Measurements from ENCODE around the gene FEN1. TPM values are rescaled to one million over a fixed set of nuclear protein-coding genes. Genes with fewer than 3 reads are reported as not detected.
A peak's percentile ranks its signal among the peaks of the same experiment; 100 is the strongest.

FEN1 gene
- total RNA-seq, 1 donor from 2014 or later, result 19.8 TPM

DNA sequence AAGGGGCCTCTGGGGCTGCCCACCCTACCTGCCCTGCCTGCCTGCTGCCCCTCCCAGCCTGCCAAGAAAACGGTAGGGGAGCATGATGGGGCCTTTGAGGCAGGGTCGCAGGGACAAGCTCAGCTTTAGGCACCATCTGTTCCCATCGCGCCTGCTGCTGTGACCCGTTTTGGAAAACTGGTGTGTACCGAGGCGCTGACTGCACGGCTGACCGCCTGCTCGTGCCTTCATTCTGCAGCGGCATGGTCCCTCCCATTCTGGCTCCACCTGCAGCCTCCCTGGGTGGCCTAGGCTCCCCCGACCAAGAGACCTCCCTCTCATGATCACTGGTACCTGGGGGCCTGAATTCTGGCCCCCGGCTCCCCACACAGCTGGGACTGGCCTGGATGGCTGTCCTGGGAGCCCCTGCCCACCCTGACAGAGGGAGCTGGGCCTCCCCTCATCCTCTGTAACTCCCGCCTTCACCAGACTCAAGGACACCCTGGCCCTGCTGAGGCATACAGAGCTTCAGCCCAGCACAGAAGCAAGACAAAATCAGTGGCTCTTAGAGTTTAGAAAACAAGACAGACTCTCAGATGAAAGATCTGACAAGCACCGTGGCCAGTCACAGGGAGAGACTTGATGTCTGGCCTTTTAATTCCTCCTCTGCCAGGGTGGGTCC is 46.8 kb upstream of the FEN1 start:
- Mint-ChIP-seq H3K9me3 (ENCODE audit: unreplicated experiment) (no peaks in the 10 kb centered on the region), H3K27ac (ENCODE audit: unreplicated experiment) (no peak overlapping the region), H3K4me1 (ENCODE audit: unreplicated experiment) (peaks cover 7% of the 10 kb centered on the region), H3K36me3 (ENCODE audit: unreplicated experiment) (peaks cover 3% of the 10 kb centered on the region), H3K4me3 (ENCODE audit: unreplicated experiment) (no peak overlapping the region), H3K27me3 (ENCODE audit: unreplicated experiment) (no peaks in the 10 kb centered on the region)
- TF ChIP-seq, protein P1, sequence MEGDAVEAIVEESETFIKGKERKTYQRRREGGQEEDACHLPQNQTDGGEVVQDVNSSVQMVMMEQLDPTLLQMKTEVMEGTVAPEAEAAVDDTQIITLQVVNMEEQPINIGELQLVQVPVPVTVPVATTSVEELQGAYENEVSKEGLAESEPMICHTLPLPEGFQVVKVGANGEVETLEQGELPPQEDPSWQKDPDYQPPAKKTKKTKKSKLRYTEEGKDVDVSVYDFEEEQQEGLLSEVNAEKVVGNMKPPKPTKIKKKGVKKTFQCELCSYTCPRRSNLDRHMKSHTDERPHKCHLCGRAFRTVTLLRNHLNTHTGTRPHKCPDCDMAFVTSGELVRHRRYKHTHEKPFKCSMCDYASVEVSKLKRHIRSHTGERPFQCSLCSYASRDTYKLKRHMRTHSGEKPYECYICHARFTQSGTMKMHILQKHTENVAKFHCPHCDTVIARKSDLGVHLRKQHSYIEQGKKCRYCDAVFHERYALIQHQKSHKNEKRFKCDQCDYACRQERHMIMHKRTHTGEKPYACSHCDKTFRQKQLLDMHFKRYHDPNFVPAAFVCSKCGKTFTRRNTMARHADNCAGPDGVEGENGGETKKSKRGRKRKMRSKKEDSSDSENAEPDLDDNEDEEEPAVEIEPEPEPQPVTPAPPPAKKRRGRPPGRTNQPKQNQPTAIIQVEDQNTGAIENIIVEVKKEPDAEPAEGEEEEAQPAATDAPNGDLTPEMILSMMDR (IDR thresholded peaks at IDR 0.05), result no peak
- no peak for DNase-seq (ENCODE audit: extremely low spot score, unreplicated experiment)

DNA sequence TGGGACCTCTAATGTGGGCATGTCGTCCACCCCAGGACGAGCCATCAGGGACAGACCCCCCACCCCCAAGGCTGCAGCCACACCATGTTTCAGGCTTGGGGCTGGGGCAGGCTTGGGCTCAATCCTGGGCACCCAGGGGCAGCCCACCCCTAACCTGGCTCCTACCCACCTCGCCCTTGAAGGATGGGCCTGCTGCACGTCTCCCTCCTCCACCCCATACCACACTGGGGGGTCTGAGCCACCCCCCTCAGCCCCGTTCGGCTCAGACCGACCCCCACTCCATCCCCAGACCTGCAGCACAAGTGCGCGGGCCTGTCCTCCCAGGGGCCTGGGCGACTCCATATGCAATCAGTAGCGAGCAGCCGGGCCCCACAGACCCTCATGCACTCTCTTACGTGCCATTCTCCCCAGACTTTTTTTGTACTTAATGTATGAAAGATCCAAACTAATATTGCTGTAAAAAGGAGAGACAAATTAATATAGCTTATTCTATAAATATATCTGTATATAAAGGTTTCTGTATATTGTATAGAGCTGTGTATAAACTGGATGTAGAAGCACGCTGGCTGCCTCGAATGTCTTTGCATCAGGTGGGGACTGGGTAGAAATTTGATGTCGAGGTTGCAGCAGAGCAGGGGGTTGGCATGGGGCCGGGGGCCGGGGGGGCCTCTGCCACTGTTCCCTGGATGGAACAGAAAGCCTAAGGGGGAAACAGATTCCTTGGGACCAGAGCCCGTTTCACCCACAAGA is 46.1 kb upstream of the FEN1 start:
- Mint-ChIP-seq H3K36me3 (ENCODE audit: unreplicated experiment) (peaks cover 3% of the 10 kb centered on the region), H3K4me1 (ENCODE audit: unreplicated experiment) (peaks cover 7% of the 10 kb centered on the region), H3K27ac (ENCODE audit: unreplicated experiment) (no peak overlapping the region), H3K4me3 (ENCODE audit: unreplicated experiment) (no peak overlapping the region), H3K9me3 (ENCODE audit: unreplicated experiment) (no peaks in the 10 kb centered on the region), H3K27me3 (ENCODE audit: unreplicated experiment) (no peaks in the 10 kb centered on the region)
- TF ChIP-seq, protein P1 (IDR thresholded peaks at IDR 0.05), result no peak
- no peak for DNase-seq (ENCODE audit: extremely low spot score, unreplicated experiment)

DNA sequence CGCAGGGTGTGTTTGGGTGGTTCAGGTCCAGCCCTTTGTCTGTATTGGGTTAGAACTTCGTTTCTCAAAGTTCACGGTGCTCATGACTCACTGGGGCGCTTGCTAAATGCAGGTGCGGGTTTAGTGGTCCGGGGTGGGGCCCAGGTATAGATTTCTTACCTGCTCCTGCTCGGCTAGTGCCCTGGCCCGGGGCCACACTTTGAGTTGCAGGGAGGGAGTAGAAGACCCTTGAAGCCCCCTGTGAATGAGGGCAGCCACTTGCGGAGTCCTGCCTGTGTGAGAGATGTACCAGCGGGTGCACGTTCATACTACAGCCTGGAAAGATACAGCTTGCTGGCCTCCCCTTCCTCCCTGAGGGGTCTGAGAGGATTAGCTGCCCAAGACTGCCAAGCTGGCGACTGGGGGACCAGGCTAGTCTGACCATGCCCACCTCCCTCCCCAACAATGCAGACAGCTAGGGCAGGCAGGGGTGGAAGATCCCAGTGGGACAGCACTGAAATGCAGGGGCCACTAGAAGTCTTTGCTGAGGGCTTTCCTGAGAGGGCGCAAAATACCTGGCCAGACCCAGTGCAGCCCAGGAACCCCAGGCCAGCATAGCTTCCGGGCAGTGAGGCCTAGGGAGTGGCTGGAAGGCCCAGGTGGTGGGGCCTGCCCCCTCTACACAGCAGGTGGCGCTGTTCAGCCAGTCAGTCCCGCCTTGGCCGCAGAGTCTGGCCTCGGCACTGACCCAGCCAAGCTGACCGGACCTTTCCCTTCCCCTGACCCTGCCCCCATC is 45.3 kb upstream of the FEN1 start:
- DNase-seq (ENCODE audit: extremely low spot score, unreplicated experiment), result peak; percentile 89
- Mint-ChIP-seq H3K36me3 (ENCODE audit: unreplicated experiment) (no peaks in the 10 kb centered on the region), H3K27me3 (ENCODE audit: unreplicated experiment) (no peaks in the 10 kb centered on the region), H3K4me1 (ENCODE audit: unreplicated experiment) (peaks cover 8% of the 10 kb centered on the region), H3K9me3 (ENCODE audit: unreplicated experiment) (no peaks in the 10 kb centered on the region), H3K27ac (ENCODE audit: unreplicated experiment) (no peak overlapping the region), H3K4me3 (ENCODE audit: unreplicated experiment) (no peak overlapping the region)
- TF ChIP-seq, protein P1 (IDR thresholded peaks at IDR 0.05), result peak; percentile 86

DNA sequence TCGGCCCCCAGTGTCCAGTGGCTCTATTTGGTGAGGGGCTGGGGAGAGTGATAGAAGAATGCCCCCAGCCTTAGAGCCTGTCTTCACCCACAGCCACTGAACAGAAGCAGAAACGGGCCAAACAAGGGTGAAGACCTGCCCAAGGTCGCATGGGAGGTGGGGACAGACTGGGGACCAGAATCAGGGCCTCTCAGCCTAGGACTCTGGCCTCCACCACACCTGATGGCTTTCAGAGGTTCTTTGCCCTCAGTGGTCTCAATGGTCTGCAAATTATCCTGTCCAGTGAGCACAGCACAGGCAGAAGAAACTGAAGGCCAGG is 44.8 kb upstream of the FEN1 start:
- no peaks in the 10 kb centered on the region for H3K27me3 Mint-ChIP-seq (ENCODE audit: unreplicated experiment)
- no peaks in the 10 kb centered on the region for H3K36me3 Mint-ChIP-seq (ENCODE audit: unreplicated experiment)
- DNase-seq (ENCODE audit: extremely low spot score, unreplicated experiment), result no peak
- TF ChIP-seq, protein P1 (IDR thresholded peaks at IDR 0.05), result peak; percentile 6
- peaks cover 8% of the 10 kb centered on the region for H3K4me1 Mint-ChIP-seq (ENCODE audit: unreplicated experiment)
- no peak overlapping the region for H3K27ac Mint-ChIP-seq (ENCODE audit: unreplicated experiment)
- no peaks in the 10 kb centered on the region for H3K9me3 Mint-ChIP-seq (ENCODE audit: unreplicated experiment)
- H3K4me3 Mint-ChIP-seq (ENCODE audit: unreplicated experiment), result no peak overlapping the region
